GDM1 (cell line): ENCODE results near the gene HOXC11.

ENCODE experiments used
- DNase-seq: peaks from one replicate; lab custom pipeline; 2025; lab: John Stamatoyannopoulos, UW

The HOXC11 gene

DNA sequence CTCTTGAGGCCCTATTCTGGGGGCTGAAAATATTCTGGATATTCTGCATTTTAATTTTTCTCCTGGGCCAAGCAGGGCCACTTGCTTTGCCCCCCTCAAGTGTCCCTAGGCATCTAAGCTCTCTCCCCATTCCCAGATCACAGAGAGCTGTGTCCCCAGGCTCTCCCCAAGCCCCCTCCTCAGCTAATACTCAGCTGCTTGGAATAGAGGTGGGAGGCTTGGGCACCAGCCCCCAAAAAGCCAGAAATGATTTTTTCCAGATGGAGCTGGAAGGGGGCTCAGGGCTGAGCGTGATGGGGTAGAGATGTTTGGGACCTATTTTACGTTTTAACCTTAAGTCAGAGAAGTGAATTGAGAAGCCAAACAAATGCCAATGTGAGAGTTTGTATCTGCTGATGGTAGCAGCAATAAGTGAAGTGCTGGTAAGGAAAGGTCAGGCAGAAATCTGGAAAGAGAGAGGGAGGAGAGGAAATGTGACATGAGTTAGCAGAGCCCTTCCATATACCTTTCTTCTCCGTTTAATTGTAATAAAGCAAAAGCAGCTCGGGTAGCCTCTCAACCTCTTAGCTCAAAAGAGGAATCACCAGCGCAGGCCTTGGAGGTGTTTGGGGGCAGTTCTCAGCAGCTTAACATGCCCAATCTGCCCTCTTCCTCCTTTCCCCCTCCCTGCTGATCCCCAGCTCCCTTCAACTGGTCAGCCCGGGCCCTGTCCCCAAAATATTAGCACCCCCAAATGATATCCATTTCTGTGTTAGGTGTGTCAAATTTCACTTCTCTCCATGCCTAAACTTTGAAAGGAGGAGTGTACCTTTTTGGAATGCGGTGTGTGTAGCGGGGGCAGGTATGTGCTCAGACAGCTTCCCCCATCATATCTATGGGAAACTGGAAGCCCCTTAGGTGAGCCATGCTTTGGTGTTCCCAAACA, 50.3 kb downstream of the HOXC11 start:
- no peak for DNase-seq

DNA sequence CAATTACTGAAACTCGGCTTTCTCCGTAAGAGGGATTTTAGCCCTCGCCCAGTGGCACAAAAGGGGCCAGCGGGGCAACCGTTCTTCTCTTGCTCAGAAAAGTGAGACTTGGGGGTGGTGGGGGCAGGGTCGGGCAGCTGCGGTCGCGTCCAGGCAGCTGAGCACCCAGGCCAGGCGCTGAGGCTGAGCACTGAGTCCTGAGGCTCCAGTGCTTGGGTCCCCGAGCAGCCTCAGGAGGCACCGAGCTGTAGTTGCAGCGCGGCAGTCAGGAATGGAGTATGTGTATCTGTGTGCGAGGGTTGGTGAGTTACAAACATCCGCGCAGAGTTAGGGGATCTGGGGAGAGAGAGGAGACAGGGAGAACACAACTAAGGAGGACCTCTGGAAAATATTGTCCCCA, 51.2 kb downstream of the HOXC11 start:
- DNase-seq = no peak

DNA sequence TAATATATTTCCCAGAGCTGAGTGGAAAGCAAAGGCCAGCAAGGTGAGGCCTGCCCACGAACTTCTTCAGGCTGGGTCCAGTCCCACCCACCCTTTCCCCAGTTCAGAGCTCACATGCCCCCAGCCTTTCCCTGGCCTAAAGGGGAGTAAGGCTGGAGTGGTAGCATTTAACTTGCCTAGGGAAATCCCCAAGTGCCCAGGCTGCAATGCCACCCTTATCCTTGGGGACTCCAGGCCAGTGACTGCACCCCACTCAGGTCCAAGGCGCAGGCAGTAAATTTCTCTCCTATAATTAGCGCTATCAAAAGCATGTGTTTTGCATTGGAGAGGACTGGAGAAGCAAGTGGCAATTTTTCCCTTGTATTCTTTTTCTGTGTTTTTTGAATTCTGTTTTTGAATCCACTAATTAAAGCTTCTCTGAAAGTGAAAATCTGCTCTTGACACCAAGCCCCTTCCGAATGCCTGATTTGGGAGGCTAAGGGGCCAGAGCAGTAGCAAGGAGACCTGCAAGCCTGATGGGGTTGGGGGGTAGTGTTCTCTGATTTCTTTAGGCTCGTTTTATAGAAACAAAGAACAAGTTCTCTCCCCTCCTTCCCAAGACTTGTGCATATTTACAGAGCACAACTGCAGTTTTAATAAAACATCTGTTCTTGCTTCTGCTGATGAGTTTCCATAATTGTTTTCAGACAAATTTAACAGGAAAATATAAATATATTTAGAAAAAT, 51.8 kb downstream of the HOXC11 start:
- no peak for DNase-seq

- no peak for DNase-seq
Measured at GRCh38 chr12:54025499-54026405, 52.8 kb downstream of the HOXC11 start.

- no peak for DNase-seq
Measured at GRCh38 chr12:54026640-54027441, 53.9 kb downstream of the HOXC11 start.
